Right atrium auricular region (tissue), 2 donors: ENCODE results near the gene SHISAL1. TPM values are rescaled to one million over a fixed set of nuclear protein-coding genes. Genes with fewer than 3 reads are reported as not detected.

Experiments used
- DNase-seq: peaks from one replicate; pipeline ENCODE4 v3.0.0-alpha.2; 2019; ENCODE audit warnings: low spot score
- H3K27ac ChIP-seq, 2 donors: fragments of 200-600 bp; sonication (generic); 1 replicate in 1 of 2; 2 replicates in 1 of 2; pipeline ENCODE4 v1.5.1; 2016 to 2019
- H3K27me3 ChIP-seq, 2 donors: fragments of 200-600 bp; sonication (generic); one replicate each; pipeline versions ENCODE4 v1.5.1 to v1.6.0; 2017 to 2019
- H3K36me3 ChIP-seq: fragments of 200-600 bp; sonication (generic); one replicate; pipeline ENCODE4 v1.5.1; 2016
- H3K4me1 ChIP-seq, 2 donors: fragments of 200-600 bp; sonication (generic); one replicate each; pipeline versions ENCODE4 v1.5.1 to v1.6.0; 2017 to 2019
- H3K4me3 ChIP-seq, 2 donors: fragments of 200-600 bp; sonication (generic); 1 replicate in 1 of 2; 2 replicates in 1 of 2; pipeline ENCODE4 v1.5.1; 2017 to 2019; ENCODE audit warnings: mild to moderate bottlenecking in 1 of 2, moderate library complexity in 1 of 2
- H3K9me3 ChIP-seq, 2 donors: fragments of 200-600 bp; sonication (generic); one replicate each; pipeline ENCODE4 v1.5.1; 2019
- CTCF ChIP-seq, 2 donors: fragments of 200-600 bp; sonication (generic); IDR thresholded peaks; one replicate each; pipeline ENCODE4 v1.5.1; 2019; ENCODE audit warnings: antibody characterized with exemption in 2 of 2
- total RNA-seq, 2 donors: library from RNA; depleted of rRNA; stranded (reverse); fragments of >200 nt; gene quantifications; one replicate each; pipeline ENCODE4 v1.1.0, GENCODE V29; 2016

The SHISAL1 gene
- total RNA-seq, 2 donors from 2014 or later: 0.26 to 2.0 TPM

DNA sequence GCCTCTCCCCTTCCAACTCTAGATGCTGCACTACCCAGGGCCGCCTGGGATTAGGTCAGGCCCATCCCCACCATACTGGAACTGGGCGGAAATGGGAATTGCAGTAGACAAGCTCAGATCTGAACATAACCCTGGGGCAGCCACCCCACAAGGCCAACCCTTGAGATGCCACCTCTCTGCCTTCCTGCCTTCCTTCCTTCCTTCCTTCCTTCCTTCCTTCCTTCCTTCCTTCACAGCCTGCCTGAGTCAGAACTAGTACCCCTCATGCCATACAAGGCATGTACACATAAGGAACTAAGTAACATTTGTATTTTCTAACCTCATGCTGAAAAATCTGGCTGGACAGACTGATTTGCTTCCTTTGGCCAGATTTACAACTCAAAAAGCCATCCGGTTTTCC, 28.0 kb downstream of the SHISAL1 start:
- Histone ChIP-seq H3K36me3 (no peaks in the 10 kb centered on the region), H3K9me3 (no peaks in the 10 kb centered on the region), H3K4me3 (no peak overlapping the region), H3K27me3 (no peaks in the 10 kb centered on the region), H3K27ac (no peak overlapping the region), H3K4me1 (no peaks in the 10 kb centered on the region)
- no peak for TF ChIP-seq CTCF (IDR thresholded peaks at IDR 0.05)
- DNase-seq: no peak

GRCh38 chr22:44281768-44282637, 30.7 kb downstream of the SHISAL1 start:
- Histone ChIP-seq H3K4me1 (no peaks in the 10 kb centered on the region), H3K4me3 (no peak overlapping the region), H3K27ac (no peak overlapping the region), H3K36me3 (no peaks in the 10 kb centered on the region), H3K9me3 (no peaks in the 10 kb centered on the region), H3K27me3 (no peaks in the 10 kb centered on the region)
- TF ChIP-seq CTCF (IDR thresholded peaks at IDR 0.05): no peak
- no peak for DNase-seq

- H3K27ac ChIP-seq: no peak overlapping the region
- DNase-seq: no peak
Measured at GRCh38 chr22:44280665-44281188, 32.0 kb downstream of the SHISAL1 start.

DNA sequence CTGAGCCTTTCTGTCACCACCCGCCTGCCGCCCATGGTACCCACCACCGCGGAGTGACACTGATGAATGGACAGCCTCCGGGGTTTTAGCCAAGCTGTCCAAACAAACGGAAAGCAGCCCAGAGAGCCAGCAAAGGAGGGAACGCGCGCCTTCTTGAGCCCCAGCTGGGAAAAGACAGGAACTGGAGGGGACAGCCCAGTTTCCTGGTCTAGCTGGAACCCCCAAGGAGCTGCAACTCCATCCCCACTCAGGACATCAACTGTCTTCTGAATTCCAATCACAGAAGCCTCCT, 33.7 kb downstream of the SHISAL1 start:
- Histone ChIP-seq H3K27ac (no peak overlapping the region), H3K4me1 (no peaks in the 10 kb centered on the region), H3K4me3 (no peak overlapping the region), H3K27me3 (no peaks in the 10 kb centered on the region), H3K36me3 (no peaks in the 10 kb centered on the region), H3K9me3 (no peaks in the 10 kb centered on the region)
- no peak for DNase-seq
- no peak for TF ChIP-seq CTCF (IDR thresholded peaks at IDR 0.05)

More at GRCh38 chr22:44280665-44281188, 32.0 kb downstream of the SHISAL1 start:
- Histone ChIP-seq H3K4me1 (no peaks in the 10 kb centered on the region), H3K27me3 (no peaks in the 10 kb centered on the region), H3K9me3 (no peaks in the 10 kb centered on the region), H3K4me3 (no peak overlapping the region), H3K36me3 (no peaks in the 10 kb centered on the region)
- TF ChIP-seq CTCF (IDR thresholded peaks at IDR 0.05): no peak

- H3K9me3 ChIP-seq: no peaks in the 10 kb centered on the region
- H3K4me1 ChIP-seq: no peaks in the 10 kb centered on the region
- no peak for TF ChIP-seq CTCF (IDR thresholded peaks at IDR 0.05)
- no peak overlapping the region for H3K4me3 ChIP-seq
- no peaks in the 10 kb centered on the region for H3K27me3 ChIP-seq
- DNase-seq: no peak
- no peak overlapping the region for H3K27ac ChIP-seq
- no peaks in the 10 kb centered on the region for H3K36me3 ChIP-seq
Measured at GRCh38 chr22:44278243-44279068, 34.3 kb downstream of the SHISAL1 start.
